NCI-H345 treated with DMSO at 0.1 percent for 48 hours (cell line): ENCODE results near the gene FBXO5.
"Not testable (repeated sequence)": the region's sequence is repeated elsewhere in the genome, so short reads cannot be mapped to it uniquely, and the experiment has no call there.

Source experiments
- DNase-seq: peaks from one replicate; lab custom pipeline; 2025; ENCODE audit not compliant: unreplicated experiment; lab: John Stamatoyannopoulos, UW

The FBXO5 gene

DNA sequence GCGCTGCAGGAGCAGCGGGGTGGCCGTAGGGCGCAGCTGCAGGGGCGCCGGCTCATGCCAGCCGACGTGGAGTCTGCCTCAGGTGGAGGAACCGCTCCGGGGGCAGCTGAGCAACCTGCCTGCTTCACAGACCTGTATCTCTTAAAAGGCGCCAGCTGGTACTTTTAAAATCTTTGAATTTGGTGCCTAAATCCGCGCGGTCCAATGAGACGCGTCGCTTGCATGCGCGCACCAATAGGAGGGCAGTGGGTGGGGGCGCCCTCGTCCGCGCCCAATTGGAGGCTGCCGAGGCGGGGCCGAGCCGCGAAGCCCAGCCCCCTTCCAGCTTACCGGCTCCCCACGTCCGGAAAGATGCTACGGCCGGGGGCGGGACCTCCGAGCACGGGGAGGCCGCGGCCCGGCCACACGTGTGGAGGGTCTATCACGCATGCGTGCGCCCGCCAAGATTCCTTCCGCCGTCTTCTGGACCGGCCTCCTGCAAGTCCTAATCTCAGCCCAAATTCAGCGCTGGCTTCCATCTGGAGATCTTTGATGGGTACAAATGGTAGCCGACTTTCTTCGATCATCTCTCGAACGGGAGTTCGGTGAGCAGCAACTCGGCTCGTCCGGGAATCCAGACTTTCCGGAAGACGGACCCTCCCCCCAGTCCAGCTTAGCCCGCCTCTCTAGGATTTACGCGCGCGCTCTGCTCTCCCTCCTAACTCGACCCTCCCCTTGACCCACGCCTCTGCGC, at the start of gene FBXO5:
Gene FBXO5, minus strand, starts transcription at position 138 of the 733 bp plus-strand sequence. Its CDS starts 82 bp downstream, at position 56.
- peak; percentile 97 for DNase-seq

DNA sequence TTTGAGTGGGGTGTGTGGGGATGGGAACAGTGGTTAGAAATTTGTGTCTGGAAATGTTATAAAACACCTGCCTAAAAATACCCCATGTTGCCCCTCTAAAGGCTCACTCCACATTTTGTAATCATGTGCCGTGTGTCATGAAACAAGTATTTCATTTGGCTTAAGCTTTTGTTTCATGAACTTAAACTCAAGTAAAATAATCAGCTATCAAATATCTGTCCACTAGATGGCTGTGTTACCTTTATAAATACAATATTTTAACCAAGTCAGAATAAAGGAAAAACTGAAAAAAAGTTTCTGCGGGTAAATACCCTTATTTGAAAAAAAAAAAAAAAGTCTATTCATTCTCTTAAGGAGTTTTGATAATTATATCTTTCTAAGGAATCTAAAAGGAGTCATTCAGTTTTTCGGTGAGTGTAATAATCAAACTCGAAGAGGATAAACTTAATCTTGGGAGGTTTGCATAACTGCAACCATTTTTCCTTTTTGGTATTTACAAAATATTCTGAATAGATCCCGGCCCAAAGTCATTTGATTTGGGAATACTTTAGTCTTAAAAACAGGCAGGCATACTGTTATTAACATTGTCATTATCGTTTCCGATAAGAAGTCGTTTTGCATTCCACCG, 49.5 kb upstream of the FBXO5 start:
- DNase-seq = peak; percentile 17

GRCh38 chr6:153031335-153031955, 48.6 kb upstream of the FBXO5 start:
- no peak for DNase-seq

DNA sequence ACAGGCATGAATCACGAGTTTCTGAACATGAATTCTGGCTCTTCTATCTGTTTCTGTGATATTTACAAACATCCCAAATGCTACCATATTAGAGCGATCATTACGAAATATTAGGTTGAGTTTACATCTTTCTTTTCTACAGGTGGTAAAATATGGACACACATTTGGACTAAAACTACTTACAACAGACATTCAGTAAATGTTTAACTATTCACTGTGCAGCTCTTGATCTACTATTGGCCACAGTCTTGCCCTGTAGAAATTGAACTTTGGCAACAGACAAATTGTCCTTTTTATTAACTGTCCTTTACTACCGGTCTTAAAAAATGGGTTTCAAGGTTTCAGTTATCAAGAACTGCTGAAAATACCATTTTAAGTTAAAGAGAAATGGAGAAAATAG, 46.1 kb upstream of the FBXO5 start:
- DNase-seq = no peak

DNA sequence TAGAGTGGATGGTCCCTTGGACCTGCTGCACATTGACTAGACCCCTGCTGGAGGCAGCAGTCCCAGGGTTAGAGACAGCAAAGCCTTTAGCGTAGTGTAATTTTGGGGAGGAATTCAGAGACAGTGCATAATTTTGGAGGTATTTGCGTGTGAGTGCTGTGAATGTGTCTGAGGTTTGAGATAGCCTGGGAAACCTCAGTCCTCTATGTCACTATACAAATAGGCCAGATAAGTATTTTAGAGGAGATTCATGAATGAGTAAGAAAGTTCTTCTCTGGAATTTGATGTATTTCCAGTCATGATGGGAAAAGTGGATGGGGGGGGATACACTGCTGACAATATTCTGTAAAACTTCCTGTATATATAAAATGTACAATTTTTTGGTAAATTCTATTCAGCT, 45.4 kb upstream of the FBXO5 start:
- DNase-seq = no peak

GRCh38 chr6:153027480-153027879, 44.6 kb upstream of the FBXO5 start:
- DNase-seq = no peak

DNA sequence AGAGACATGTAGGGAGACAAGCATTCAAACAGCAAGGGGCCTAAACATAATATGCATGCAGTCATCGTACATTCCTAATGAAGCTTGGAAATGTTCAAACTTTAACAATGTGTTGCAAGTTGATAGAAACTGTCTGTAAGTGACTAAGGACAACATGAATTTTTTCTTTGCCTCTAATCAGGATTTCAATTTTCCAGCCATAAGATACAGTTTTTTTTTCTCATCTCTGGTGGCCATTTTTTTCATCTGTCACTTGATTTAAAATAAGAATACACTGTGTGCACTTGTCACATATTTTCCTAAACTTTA, 41.8 kb upstream of the FBXO5 start:
- DNase-seq = no peak

DNA sequence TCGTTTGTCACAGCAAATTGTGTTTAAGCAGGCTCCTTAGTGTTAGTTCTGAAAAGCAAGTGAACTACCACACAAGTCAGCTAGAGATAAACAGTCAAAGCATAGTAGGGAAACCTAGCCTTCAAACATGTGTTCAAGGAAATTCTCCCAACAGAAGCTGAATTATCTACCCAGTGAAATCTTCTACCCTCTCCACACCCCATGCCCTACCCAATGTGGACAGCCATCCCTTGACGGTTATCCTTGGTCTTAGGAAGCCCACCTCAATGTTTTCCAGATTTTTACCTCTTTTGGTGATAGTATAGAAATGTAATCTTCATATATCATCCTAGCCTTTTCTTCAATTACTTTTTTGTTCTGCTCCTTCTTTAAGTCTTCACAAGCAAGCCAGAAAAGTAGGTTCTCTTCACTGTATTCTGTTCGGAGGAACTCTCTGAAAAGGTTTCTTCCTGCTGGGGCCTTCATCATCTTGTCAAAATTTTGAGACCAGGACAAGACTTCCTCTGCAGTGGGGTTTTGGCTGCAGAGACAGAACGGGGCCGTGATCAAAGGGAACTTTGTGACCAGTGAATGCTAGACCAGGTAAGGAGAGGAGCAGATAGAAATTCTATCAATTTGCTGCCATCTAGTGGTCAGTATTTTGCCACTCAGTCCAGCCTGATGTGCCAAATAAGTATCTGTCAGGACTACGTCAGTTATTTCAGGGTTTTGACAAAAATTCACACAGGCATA, 41.3 kb upstream of the FBXO5 start:
- DNase-seq = peak; percentile 55

DNA sequence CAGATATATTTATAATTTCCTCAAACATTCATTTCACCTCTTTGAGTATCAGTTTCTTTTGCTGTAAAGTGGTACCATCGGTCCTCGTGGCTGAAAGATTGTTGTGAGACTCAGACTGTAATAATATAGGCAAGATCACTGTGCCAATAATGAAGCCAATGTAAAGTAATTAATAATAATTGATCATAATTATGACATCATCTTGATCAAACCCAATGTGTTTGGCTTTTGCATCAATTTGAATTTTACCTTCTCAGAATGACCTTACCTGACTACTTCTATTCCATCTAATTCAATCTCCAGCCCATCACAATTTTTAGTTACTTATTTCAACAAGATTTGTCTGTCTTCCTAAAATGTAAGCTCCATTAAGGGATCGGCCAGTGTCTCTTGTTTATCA, 35.5 kb upstream of the FBXO5 start:
- no peak for DNase-seq

DNA sequence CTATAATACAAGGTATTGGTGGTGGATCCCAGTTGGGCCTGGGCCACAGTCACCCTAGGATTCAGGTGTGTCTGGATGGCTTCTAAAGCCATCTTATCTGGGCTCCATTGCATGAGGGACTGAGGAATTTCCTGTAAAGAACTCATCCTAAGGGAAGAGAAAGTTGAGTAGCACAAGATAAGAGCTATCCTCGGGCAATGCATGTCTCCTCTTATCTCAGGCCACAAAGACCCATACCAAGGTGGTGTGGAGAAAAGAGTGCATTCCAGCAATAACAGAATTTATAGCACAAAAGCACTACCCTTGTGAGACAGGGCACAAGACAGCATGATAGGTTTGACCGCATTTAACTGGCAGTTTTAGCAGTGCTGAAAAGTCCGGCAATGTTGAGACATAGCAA, 34.0 kb upstream of the FBXO5 start:
- DNase-seq = no peak

GRCh38 chr6:153015094-153015640, 32.3 kb upstream of the FBXO5 start:
- no peak for DNase-seq

DNA sequence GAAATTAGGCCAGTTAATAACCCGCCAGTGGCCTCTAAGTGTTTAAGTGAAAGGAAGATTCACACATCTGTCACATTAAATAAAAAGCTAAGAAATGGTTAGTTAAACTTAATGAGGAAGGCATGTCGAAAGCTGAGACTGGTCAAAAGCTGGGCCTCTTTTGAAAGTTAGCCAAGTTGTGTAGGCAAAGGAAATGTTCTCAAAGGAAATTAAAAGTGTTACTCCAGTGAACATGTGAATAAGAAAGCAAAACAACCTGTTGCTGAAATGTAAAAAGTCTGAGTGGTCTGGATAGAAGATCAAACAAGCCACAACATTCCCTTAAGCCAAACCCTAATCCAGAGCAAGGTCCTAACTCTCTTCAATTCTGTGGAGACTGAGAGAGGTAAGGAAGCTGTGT, 30.6 kb upstream of the FBXO5 start:
- no peak for DNase-seq

DNA sequence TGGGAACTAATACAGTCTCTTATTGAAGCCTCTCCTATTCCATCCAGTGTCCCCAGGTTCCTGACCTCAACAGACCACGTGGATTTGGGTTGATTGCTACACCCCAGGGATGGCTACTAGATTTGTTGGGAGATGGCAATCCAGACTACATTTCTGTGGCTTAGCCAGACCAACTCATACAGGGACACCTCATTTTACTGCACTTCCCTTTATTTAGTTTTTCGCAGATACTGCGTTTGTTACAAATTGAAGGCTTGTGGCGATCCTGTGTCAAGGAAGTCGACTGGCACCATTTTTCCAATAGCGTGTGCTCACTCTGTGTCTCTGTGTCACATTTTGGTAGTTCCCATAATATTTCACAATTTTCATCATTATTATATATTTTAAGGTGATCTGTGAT, 30.0 kb upstream of the FBXO5 start:
- DNase-seq = no peak

DNA sequence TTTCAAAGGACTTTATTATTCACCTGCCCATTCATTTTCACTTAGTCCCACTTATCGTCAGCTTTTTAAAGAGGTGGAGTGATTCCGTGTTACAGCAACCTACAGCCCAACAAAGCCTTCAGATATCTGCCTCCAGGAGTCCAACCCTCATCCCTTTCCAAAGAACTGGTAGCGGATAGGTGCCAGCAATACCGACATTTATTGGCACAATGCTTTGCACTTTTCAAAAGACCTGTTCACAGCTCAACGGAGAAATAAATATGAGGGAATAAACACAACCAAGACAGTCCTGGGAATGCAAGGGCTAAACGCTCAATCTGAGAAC, 20.5 kb upstream of the FBXO5 start:
- no peak for DNase-seq

DNA sequence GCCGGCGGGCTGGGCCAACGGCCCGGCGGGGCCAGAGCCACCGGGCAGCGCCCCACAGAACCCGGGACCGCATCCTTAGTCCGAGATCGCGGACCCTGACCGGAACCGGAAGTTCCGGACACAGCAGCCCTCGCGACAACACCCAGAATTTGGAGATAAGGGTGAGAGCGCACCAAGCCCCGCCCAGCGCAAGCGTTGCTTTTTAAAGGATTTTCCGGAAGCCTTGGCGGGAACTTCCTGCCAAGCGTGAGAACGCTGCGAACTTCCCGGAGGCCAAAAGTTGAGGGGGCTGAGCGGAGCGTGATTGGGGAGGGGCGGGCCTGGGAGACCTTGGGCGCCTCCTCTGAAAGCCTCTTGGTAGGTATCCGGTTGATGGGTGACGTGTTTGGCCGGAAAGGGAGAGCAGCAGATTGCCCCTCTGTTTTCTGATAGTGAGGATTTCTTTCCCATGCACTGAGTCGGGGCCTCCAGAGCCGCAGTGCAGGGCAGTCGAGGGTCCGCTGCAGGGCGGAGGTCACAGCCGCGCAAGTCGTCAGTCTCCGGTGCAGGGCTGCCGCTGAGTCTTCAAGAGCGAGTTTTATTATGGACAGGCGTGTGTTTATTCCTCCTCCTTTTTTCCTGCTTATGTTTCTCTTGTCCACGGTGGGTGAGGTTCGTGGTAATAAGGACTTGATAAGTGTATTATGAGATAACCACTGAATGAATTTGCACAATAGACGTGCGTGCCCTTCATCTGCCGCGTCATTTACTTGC, 19.9 kb upstream of the FBXO5 start, which contains the start of gene MTRF1L:
Gene MTRF1L, minus strand, starts transcription at position 97 of the 753 bp plus-strand sequence. Its CDS starts 24 bp downstream, at position 73.
- peak; percentile 87 for DNase-seq

DNA sequence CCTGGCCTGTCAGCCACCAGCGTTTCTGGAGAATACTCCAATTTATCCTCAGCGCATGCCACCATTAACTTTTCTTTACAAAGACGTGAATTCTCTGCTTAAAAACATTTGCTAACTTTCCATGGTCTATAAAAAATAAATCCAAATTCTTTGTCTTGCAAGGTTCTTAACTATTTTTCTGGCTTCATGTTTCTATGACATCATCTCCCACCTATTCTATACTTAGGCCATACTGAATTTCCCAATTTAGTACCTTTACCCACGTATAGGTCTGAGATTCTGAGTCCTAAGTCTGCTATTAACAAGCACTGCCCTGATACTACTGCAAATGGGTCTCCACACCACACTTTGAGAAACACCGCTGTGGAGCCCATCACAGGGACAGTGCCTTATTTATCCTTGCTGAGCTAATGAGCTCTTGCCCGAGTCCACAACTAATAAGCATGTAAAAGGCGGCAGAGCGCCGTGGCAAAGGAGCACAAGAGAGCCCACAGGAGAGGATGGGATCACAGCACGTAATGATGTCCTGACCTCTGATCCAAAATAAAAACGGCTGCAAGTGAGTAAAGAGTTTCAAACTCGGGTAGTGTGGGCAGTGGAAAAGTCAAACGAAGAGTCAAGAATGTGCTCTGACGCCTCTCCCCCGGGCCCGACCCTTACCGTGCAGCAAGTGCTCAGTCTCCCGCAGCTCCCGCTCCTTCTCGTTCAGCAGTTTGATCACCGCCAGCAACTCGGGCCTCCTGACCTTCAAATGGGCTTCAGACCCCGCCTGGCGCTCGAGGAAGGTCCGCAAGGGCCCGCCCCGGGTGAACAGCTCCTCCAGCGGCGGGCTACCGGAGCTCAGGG, 19.1 kb upstream of the FBXO5 start:
- no peak for DNase-seq

- DNase-seq = not testable (repeated sequence)
These were observed 17.9 kb upstream of the FBXO5 start for GRCh38 chr6:153000790-153001189.

GRCh38 chr6:153000243-153000642, 17.4 kb upstream of the FBXO5 start:
- no peak for DNase-seq

- not testable (repeated sequence) for DNase-seq
These were observed 16.7 kb upstream of the FBXO5 start for GRCh38 chr6:152999538-152999937.

DNA sequence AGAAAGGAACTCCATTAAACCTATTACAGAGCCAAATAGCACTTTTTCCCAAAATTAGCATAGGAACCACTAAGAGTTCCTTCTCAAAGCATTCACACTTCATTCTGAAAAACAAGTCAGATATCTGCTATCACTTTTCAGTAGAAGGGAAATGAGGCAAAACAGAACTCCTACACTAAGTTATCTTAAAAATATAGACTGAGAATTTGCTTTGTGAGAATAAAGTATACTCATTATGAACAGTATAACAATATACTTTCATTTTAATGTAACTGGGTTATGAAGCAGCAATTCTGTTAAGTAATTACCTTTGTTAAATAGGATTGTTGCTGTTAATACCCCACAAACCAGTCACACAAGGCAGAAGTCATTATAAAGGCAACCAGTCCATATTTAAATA, 11.0 kb upstream of the FBXO5 start:
- DNase-seq = no peak
